Keratinocyte (primary cell): Measurements from ENCODE around the gene RARA. TPM values are rescaled to one million over a fixed set of nuclear protein-coding genes. Genes with fewer than 3 reads are reported as not detected.

Experiments
- DNase-seq: peaks from one replicate; pipeline ENCODE4 v3.0.0-alpha.2; 2011; ENCODE audit warnings: low read depth, missing footprints, low spot score
- FAIRE-seq: peaks from 2 replicates; lab custom pipeline; 2011; peaks lifted over from hg19 to GRCh38; lab: Jason Lieb, UNC
- H2AFZ ChIP-seq: 2 replicates; pipeline ENCODE4 v1.6.0; 2012; ENCODE audit warnings: low read length, control low read depth, inconsistent platforms; ENCODE audit not compliant: control insufficient read depth
- H3K27ac ChIP-seq: 2 replicates; pipeline ENCODE4 v1.5.1; 2011; ENCODE audit warnings: low read length; ENCODE audit not compliant: control insufficient read depth, insufficient read depth
- H3K27me3 ChIP-seq: 3 replicates; pipeline ENCODE4 v1.6.0; 2011; ENCODE audit warnings: low read length; ENCODE audit not compliant: control insufficient read depth, insufficient read depth; ENCODE audit errors: extremely low read depth
- H3K36me3 ChIP-seq, 2 experiments: 2 replicates in 1 of 2; 3 replicates in 1 of 2; pipeline ENCODE4 v1.5.1; 2011; ENCODE audit warnings: low read length in 2 of 2, mild to moderate bottlenecking in 1 of 2; ENCODE audit not compliant: control insufficient read depth in 2 of 2, insufficient read depth in 2 of 2; ENCODE audit errors: extremely low read depth in 1 of 2
- H3K4me1 ChIP-seq: 3 replicates; pipeline ENCODE4 v1.5.1; 2011; ENCODE audit warnings: low read length; ENCODE audit not compliant: control insufficient read depth, insufficient read depth; ENCODE audit errors: extremely low read depth
- H3K4me2 ChIP-seq: 3 replicates; pipeline ENCODE4 v1.6.0; 2011; ENCODE audit warnings: low read depth, low read length; ENCODE audit not compliant: control insufficient read depth, insufficient read depth; ENCODE audit errors: extremely low read depth
- H3K4me3 ChIP-seq, 3 experiments: fragments of 200-600 bp in 1 of 3; sonication (generic) in 1 of 3; 2 replicates in 2 of 3; 3 replicates in 1 of 3; pipeline ENCODE4 v1.5.1; 2011 to 2016; ENCODE audit warnings: low read length in 3 of 3, mild to moderate bottlenecking in 3 of 3, control low read depth in 2 of 3, inconsistent platforms in 1 of 3, low read depth in 1 of 3, mixed read lengths in 1 of 3, mixed run types in 1 of 3, moderate library complexity in 1 of 3; ENCODE audit not compliant: control insufficient read depth in 2 of 3, insufficient read depth in 2 of 3; ENCODE audit errors: extremely low read depth in 1 of 3
- H3K79me2 ChIP-seq: 2 replicates; pipeline ENCODE4 v1.6.0; 2012; ENCODE audit warnings: low read length; ENCODE audit not compliant: control insufficient read depth, insufficient read depth
- H3K9ac ChIP-seq: 3 replicates; pipeline ENCODE4 v1.6.0; 2011; ENCODE audit warnings: low read length; ENCODE audit not compliant: control insufficient read depth, insufficient read depth; ENCODE audit errors: extremely low read depth
- H3K9me1 ChIP-seq: 3 replicates; pipeline ENCODE4 v1.6.0; 2011; ENCODE audit warnings: low read length; ENCODE audit not compliant: control insufficient read depth, insufficient read depth; ENCODE audit errors: extremely low read depth
- H3K9me3 ChIP-seq: 2 replicates; pipeline ENCODE4 v1.5.1; 2012; ENCODE audit warnings: low read depth, low read length; ENCODE audit not compliant: control insufficient read depth
- H4K20me1 ChIP-seq: 3 replicates; pipeline ENCODE4 v1.6.0; 2011; ENCODE audit warnings: low read length; ENCODE audit not compliant: control insufficient read depth, insufficient read depth; ENCODE audit errors: extremely low read depth
- CTCF ChIP-seq, 3 experiments: IDR thresholded peaks in 1 of 3; conservative IDR thresholded peaks in 1 of 3; optimal IDR thresholded peaks in 1 of 3; 2 replicates in 2 of 3; 3 replicates in 1 of 3; pipeline versions ENCODE3 to v1.5.1; 2011; ENCODE audit warnings: low read length in 3 of 3, mild to moderate bottlenecking in 3 of 3, moderate library complexity in 2 of 3, control low read depth in 1 of 3, inconsistent platforms in 1 of 3; ENCODE audit not compliant: insufficient read depth in 2 of 3; ENCODE audit errors: extremely low read depth in 1 of 3
- EZH2 ChIP-seq: IDR thresholded peaks from one replicate; pipeline ENCODE4 v1.6.1; 2012; ENCODE audit warnings: inconsistent platforms, mild to moderate bottlenecking, low read length, moderate library complexity
- dilution Hi-C: fragments of 300-500 bp; cut with MboI; formaldehyde crosslinking; loops from one replicate; pipeline ENCODE4 v1.7.0; 2020; ENCODE audit warnings: low sequenced_read_pairs; ENCODE audit not compliant: extremely low pct_ligation_motif_present
- polyA plus RNA-seq, 5 experiments: library from polyadenylated mRNA; depleted of rRNA in 3 of 5; stranded (reverse) in 3 of 5; stranded (forward) in 1 of 5; unstranded in 1 of 5; fragments of >200 nt; gene quantifications; 1 replicate in 1 of 5; 2 replicates in 3 of 5; 3 replicates in 1 of 5; pipeline versions ENCODE4 v1.2.1 to v1.2.3, GENCODE V29; 2011 to 2012; ENCODE audit warnings: missing spikeins in 2 of 5, low read depth in 1 of 5, low replicate concordance in 1 of 5

The RARA gene
- polyA plus RNA-seq, 1 donor (not counting 4 experiments of a cell fraction or from before 2014, with no cell fraction given): 3.8 TPM

GRCh38 chr17:40279402-40279801 is 29.6 kb upstream of the RARA start:
- Histone ChIP-seq H3K9ac (no peak overlapping the region), H4K20me1 (no peaks in the 10 kb centered on the region), H2AFZ (no peak overlapping the region), H3K4me1 (peaks cover 13% of the 10 kb centered on the region), H3K27ac (no peak overlapping the region), H3K4me3 (no peak overlapping the region), H3K9me1 (no peaks in the 10 kb centered on the region), H3K36me3 (peaks cover 19 to 22% of the 10 kb centered on the region in 2 experiments), H3K4me2 (no peak overlapping the region), H3K27me3 (no peaks in the 10 kb centered on the region), H3K79me2 (no peaks in the 10 kb centered on the region), H3K9me3 (no peaks in the 10 kb centered on the region)
- FAIRE-seq: no peak
- dilution Hi-C loops: no loop called here
- TF ChIP-seq EZH2 (no peak), CTCF (optimal IDR thresholded peaks at IDR 0.05 in 1 of 3, IDR thresholded peaks at IDR 0.05 in 1 of 3, conservative IDR thresholded peaks at IDR 0.05 in 1 of 3; ENCODE audit: extremely low read depth in 1 of 3, insufficient read depth in 2 of 3, low read length in 3 of 3) (no peak)
- no peak for DNase-seq

GRCh38 chr17:40281663-40282062 is 27.3 kb upstream of the RARA start:
- DNase-seq (no peak), FAIRE-seq (no peak)
- no peaks in the 10 kb centered on the region for H3K27me3 ChIP-seq
- peaks cover 23% of the 10 kb centered on the region for H3K4me1 ChIP-seq
- H3K9me1 ChIP-seq: no peaks in the 10 kb centered on the region
- TF ChIP-seq EZH2 (no peak), CTCF (optimal IDR thresholded peaks at IDR 0.05 in 1 of 3, IDR thresholded peaks at IDR 0.05 in 1 of 3, conservative IDR thresholded peaks at IDR 0.05 in 1 of 3; ENCODE audit: extremely low read depth in 1 of 3, insufficient read depth in 2 of 3, low read length in 3 of 3) (no peak)
- H3K9ac ChIP-seq: no peak overlapping the region
- H3K4me2 ChIP-seq: no peak overlapping the region
- H3K36me3 ChIP-seq: peaks cover 10 to 22% of the 10 kb centered on the region in 2 experiments
- H3K9me3 ChIP-seq: no peaks in the 10 kb centered on the region
- no peaks in the 10 kb centered on the region for H3K79me2 ChIP-seq
- no peak overlapping the region for H3K4me3 ChIP-seq
- H4K20me1 ChIP-seq: no peaks in the 10 kb centered on the region
- dilution Hi-C loops: no loop called here
- no peak overlapping the region for H3K27ac ChIP-seq
- no peak overlapping the region for H2AFZ ChIP-seq
